GM19324 (cell line): Measurements from ENCODE around the gene FAM184B.
A peak's percentile ranks its signal among the peaks of the same experiment; 100 is the strongest.
"Not testable (repeated sequence)": the region's sequence is repeated elsewhere in the genome, so short reads cannot be mapped to it uniquely, and the experiment has no call there.

Source experiments
- ATAC-seq: cut with Tn5 transposase; IDR thresholded peaks from one replicate; pipeline ENCODE4 v1.9.1; 2021; ENCODE audit warnings: mild to moderate bottlenecking, moderate library complexity; ENCODE audit not compliant: unreplicated experiment, low FRiP score

Gene FAM184B

GRCh38 chr4:17690135-17690534, 91.3 kb downstream of the FAM184B start:
- no peak for ATAC-seq

GRCh38 chr4:17688011-17688441, 93.4 kb downstream of the FAM184B start:
- ATAC-seq: no peak

GRCh38 chr4:17687237-17687857, 94.1 kb downstream of the FAM184B start:
- no peak for ATAC-seq

DNA sequence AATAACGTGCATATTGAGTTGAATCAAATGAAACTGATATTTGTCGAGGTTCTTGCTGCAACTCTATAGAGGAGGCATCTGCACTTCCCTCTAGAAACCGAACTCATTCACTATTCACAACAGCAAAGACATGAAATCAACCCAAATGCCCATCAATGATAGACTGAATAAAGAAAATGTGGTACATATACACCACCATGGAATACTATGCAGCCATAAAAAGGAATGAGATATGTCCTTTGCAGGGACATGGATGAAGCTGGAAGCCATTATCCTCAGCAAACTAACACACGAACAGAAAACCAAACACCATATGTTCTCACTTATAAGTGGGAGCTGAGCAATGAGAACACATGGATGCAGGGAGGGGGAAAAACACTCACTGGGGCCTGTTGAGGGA, 96.8 kb downstream of the FAM184B start:
- not testable (repeated sequence) for ATAC-seq

DNA sequence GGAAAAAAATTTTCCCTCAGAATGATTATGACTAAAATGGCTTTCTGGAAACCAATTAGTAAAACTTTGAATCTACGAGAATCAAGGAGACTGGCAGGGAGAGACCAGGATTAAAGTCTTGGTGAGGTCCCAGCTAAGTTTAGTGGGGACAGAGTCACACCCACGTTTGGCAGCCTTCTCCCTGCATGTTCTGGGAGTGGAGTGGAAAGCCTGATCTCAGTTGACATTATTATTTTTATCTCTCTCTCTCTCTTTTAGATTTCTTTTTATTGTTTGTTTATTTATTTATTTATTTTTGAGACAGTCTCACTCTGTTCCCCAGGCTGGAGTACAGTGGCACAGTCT, 99.2 kb downstream of the FAM184B start:
- no peak for ATAC-seq

DNA sequence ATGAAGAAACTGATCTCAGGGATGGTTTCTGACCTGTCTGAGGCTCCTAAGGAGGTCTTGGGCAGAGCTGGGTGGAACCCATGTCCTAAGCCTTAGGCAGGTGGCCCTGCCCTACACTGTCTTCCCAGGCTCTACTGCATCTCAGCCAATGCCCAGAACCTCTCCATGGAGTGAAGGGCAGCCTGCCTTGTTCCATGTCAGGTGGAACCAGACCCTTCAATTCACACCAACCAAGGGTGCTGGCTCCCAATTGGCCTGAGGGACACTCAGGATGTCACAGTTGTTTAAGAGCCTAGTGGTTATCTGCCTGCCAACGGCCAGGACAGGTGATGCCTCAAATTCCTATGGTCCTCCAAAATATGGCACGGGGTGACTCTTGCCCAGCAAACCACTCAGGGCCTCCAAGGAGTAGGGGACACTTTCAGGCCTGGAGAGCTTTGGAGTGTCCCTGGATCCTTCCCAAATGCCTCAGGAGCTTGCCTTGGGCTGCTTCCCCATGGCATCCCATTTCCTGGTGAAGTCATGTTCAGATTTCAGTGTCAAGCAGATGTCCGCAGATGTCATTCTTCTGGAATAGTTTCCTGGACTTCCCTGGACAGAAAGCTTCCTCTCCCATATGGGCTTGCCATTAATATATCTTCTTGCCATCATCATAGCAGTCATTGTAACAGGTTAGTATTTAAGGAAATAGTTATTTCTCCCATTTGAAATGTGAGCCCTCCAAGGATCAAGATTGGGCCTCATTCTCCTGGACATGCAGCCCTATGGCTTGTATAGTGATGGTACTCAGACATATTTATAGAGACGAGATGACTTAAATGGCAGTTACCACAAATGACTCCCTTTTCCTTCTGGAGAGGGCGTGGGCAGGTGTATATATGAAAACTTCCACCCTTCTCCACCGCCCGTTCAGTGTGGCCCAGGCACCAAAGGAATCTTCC, 99.9 kb downstream of the FAM184B start:
- no peak for ATAC-seq

DNA sequence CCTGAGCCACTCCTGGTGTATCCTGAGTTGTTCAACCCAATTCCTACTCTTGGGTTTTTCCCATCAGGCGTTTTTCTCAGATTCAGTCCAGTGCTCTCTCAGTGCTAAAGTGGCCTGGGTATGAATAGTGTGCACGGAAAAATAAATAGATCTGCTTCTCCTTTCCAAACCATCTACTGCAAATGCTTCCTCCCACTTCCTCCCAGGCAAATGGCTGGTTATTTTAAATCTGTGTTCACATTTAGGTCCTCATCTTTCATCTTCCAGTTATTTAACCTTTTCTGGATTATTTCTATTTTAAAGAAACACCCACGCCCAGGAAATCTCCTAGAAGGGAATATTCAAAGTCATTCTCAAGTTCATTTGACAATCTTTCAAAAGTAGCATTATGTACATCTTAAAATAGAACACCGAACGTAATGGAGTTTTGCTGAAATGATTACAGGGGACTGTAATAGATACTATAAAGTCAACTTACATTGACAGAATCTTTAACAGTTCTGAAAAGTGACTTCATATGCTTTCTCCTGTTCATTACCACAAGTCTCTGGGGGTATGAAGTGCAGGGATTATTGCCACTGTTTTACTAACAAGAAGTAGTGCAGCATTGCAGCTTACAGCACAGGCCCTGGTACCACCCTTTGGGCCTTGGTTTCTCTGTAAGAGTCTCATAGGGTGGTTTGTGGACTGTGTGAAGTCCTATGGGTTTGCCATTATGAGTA, 100.7 kb downstream of the FAM184B start:
- ATAC-seq: no peak

DNA sequence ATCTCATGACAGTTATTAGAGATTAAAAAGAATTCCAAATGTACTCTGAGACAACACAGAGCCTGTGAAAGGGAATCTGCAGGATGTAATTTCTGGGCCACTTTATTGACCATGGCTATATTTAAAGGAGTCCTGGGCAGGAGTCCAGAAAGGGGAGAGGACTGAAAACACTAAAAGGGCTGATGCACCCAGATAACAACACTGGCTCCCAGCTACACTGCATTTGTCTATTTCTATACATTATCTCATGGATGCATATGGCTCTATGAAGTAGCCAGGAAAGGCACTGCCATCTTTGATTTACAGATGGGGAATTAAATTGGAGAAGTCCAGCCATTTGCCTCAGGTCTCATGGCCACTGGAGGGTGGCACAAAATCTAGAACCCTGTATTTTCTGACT, 111.0 kb downstream of the FAM184B start:
- ATAC-seq: no peak

DNA sequence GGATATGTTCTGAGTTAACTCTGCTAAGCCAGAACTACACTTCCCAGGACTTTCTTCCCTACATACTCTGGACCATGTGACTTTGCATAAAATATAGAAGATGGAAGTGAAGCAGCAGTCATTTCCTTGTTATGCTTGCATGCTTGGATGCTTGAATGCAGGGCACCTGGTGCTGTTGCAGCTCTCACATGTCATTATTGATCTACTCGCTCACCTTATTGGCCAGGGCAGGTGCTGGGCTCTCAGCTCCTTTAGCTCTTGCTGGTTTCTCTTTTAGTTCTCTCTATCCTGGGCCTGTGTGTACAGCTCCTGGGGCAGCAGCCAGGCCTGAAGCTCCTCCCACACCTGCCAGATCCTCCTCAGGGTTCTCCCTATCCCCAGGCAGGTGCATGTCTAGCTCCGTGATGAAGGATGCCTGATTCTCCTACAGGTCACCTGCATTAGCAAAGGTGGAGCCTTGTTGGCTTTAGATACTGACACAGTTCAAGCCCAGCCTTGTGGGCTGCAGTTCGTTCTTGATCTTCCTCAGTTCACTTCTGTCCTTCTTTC, 113.7 kb downstream of the FAM184B start:
- ATAC-seq: no peak

DNA sequence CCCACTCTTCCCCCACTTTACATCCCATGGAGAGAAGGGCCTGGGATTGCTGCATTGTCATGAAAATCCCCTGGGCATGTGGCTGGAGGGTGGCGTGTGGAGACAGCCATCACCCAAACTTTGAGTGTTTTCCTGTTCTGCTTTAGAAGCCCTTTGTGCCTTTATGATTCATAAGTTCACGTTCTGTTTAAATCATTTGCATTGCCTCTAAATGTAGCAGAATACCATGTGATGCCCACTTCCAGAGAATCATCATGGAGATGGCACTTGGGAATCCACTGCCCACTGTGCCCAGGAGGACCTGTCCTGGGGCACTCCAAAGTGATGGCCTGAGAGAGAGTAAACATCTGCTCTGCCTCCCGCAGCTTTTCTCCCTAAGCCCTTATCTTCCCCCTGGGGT, 114.2 kb downstream of the FAM184B start:
- no peak for ATAC-seq

DNA sequence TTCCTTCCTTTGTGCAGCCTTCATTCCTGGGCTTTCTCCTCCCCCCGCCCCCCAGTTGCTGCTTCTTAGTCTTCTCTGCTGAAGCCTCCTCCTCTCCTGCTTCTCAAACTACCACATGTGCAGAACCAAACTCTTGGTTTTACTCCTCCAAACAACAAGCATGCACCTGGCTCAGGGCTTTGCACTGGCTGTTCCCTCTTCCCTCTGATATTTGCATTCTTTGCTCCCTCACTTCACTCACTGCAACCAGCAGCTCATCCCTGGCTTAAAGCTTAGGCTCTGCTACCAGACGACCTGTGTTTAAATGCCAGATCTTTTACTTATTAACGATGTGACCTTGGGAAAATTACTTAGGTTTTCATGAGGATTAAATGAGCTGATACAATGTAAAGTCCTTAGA, 115.6 kb downstream of the FAM184B start:
- no peak for ATAC-seq

DNA sequence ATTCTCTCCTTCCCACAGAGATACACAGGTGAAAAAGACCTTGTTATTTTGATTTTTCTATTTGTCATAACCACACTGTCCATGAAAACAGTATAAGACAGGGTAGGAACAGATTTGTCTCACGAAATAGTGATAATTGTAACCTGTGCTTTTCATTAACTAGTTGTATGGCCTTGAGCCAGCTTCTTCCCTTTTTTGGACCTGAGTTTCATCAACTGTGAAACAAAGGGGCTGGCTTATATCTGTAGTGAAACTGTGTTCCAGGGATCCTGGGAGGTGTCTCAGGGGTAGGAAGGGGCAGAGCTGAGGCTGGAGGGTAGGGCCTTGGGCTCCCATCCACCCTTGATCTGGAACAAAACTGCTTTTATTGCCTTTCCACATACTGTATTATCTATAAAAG, 116.1 kb downstream of the FAM184B start:
- peak; percentile 32 for ATAC-seq

DNA sequence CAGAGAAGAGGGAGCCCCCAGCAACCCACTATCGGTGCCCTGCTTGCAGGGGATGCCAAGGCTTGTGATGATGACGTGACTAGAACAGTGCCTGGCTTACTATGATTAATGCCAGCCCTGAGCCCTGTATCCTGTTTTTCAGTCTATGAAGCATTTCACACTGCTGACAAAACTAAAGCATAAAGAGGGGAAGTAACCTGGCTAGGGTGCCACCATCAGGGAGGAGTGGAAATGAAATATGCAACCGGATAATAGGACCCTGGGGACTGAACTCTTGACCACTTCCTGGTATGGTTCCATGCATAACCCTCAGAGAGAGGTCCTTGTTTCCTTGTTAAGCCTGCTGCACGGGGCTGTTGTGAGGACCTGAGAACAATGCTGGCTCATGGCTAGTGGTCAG, 116.7 kb downstream of the FAM184B start:
- peak; percentile 89 for ATAC-seq

DNA sequence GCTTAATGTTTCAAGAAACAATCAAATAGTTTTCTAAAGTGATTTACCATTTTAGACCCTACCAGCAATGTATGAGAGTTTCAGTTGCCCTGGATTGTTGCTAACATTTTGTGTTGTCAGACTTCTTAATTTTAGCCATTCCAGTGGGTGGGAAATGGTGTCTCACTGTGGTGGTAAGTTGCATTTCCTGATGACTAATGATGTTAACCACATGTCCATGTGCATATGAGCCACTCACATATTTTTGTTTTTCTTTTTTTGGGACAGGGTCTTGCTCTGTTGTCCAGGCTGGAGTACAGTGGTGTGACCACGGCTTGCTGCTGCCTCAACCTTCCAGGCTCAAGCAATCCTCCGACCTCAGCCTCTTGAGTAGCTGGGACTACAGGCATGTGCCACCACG, 118.7 kb downstream of the FAM184B start:
- no peak for ATAC-seq

GRCh38 chr4:17659196-17659595, 122.2 kb downstream of the FAM184B start:
- not testable (repeated sequence) for ATAC-seq

GRCh38 chr4:17657849-17658248, 123.6 kb downstream of the FAM184B start:
- ATAC-seq: no peak

DNA sequence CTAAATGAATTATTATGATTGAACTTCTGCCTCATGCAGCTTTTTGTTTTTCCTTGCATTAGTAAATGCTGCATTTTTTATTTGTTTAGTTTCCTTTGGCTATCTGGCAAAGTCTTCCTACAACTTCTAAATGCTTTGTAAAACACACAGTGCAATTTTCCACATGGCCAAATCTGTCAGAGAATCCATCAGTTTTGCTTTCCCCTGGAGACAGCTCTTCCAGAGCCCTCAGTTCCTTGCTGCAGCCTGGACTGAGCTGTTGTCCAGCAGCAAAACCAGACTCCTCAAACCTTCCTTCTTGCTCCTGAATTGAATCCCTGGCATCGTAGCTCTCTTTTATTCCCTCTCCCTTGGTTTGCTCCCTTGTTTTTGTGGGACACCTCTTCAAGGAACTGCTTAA, 124.3 kb downstream of the FAM184B start:
- ATAC-seq: no peak

DNA sequence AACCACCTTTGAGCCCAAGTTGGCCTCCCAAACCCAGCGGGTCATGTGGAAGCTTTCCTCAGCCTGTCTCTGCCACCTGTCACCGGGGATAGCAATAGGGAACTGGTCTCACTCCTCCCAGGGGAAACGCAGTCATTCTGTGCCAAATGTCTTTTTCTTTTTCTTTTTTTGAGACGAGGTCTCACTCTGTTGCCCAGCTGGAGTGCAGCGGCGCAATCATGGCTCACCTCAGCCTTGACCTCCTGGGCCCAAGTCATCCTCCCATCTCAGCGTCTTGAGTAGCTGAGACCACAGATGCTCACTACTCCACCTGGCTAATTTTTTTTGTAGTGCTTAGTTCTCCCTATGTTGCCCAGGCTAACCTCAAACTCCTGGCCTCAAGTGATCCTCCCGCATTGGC, 126.7 kb downstream of the FAM184B start:
- no peak for ATAC-seq

DNA sequence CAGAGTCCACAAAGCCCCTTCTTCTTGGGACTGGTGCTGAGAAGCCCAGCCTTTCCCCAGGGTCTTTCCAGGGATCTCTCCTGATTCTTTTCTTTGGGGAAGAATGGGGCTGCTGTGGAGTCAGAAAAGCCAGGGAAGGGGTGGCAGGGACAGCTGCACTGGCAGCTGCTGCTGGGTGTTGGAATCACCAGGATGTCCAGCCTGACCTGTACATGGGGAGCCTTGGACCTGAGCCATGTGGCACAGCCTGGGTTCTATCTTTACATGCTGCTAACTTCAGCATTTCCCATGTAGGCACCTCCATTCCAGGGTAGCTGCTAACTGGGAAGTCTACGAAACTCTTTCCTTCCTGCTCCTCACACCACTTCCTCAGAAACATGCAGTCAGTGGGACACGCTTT, 131.0 kb downstream of the FAM184B start:
- no peak for ATAC-seq

DNA sequence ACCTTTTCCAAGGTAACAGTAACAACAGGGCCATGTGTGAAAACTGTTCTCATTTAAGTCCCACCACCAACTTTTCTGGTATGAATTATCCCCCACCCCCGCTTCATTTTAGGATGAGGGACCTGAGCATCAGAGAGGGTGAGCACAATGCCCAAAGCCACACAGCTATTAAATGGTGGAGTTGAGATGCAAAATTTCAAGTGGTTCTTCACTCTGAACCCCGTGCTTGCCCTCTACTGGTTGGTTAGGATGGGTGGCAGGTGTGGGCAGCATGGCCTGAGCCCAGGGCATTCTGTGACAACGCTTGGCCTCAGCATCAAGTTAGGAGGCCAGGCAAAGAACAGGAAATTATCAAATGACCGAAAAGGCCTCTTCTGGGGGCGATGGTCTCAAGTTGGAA, 133.5 kb downstream of the FAM184B start:
- no peak for ATAC-seq

DNA sequence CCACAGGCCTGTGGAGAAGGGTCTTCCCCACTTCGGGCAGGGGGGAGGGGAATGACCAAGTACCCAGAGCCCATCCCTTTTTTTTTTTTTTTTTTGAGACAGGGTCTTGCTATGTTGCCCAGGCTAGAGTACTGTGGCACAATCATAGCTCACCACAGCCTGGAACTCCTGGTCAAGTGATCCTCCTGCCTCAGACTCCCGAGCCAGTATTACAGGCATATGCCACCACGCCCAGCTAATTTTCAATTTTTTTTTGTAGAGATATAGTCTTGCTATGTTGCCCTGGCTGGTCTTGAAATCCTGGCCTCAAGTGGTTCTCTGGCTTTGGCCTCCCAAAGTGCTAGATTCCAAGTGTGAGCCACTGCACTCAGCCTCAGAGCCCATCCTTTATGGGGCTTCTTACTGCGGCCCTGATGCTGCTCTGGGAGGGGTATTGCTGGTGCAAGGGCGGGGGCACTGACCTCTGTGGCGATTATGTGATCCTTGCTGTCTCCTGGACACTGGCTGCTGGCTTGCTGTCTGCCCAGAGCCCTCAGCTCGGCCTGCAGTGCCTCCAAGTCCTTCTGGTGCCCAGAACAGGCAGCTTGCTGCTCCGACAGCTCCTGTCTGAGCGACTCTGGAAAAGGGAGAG, 134.1 kb downstream of the FAM184B start:
- ATAC-seq: no peak
